Activated CD4-positive, alpha-beta T cell treated with anti-CD3 and anti-CD28 coated beads for 4 hours (primary cell): ENCODE measurements around the gene CAPZA3.
"Not testable (repeated sequence)": the region's sequence is repeated elsewhere in the genome, so short reads cannot be mapped to it uniquely, and the experiment has no call there.

Experiments used
- DNase-seq, 2 donors: peaks; one replicate each; pipeline ENCODE4 v3.0.0-alpha.2; 2020

CAPZA3 gene

GRCh38 chr12:18754124-18754707 is 16.3 kb downstream of the CAPZA3 start:
- no peak for DNase-seq

DNA sequence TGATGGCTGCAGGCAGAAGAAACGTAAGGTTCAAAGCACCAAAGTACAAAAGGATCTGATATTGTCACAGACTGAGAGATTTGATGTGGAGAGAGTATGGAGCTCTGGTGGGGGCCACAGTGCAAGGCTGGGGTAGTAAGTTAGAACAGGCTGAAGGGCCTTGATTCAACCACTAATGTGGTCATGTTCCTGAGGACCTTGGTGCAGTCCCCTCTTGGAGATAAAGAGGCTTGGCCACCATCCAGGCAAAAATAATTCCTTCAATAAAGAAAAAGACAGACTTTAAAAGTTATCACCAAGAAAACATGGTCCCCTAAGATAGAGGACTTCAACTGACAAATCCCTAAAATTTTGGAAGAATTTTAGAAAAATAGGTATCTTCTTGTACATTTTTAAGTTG is 17.4 kb downstream of the CAPZA3 start:
- DNase-seq = no peak

GRCh38 chr12:18766479-18766878 is 28.6 kb downstream of the CAPZA3 start:
- DNase-seq = not testable (repeated sequence)

DNA sequence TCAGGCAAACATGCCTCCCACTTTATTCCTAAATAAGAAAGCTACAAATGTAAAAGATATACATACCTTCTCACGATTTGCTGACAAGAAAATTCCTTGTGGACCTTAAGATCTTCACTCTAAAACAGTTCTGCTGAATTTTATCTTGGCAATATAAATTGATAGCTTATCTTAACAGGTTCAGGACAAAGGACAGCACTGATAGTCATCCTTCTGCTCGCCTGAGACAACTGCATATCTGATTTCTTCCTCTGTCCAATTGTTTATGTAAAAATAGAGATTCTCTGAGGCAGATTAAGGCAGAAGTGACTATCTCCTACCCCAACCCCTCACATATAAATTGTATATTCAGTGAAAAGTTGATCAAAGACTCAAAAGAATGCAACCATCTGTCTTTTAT is 44.9 kb downstream of the CAPZA3 start:
- no peak for DNase-seq

- DNase-seq = not testable (repeated sequence)
Observed at GRCh38 chr12:18785465-18785864, 47.5 kb downstream of the CAPZA3 start.
